Activated T-cell treated with anti-CD3 and anti-CD28 coated beads, Interleukin-2, amount 50 U/mL, for 24 hours (primary cell): ENCODE results near the gene GATM.
"Not testable (repeated sequence)": the region's sequence is repeated elsewhere in the genome, so short reads cannot be mapped to it uniquely, and the experiment has no call there.

Source experiments
- DNase-seq: peaks from one replicate; pipeline ENCODE4 v3.0.0-alpha.2; 2020
- H3K27ac Mint-ChIP-seq: 2 replicates; pipeline ENCODE4 v1.8.0; 2020; ENCODE audit warnings: mild to moderate bottlenecking, mixed read lengths
- H3K27me3 Mint-ChIP-seq: 2 replicates; pipeline ENCODE4 v1.8.0; 2020; ENCODE audit warnings: mixed read lengths
- H3K36me3 Mint-ChIP-seq: 2 replicates; pipeline ENCODE4 v1.8.0; 2020; ENCODE audit warnings: low read depth, mixed read lengths
- H3K4me1 Mint-ChIP-seq: 2 replicates; pipeline ENCODE4 v1.8.0; 2020; ENCODE audit warnings: low read depth, mixed read lengths
- H3K4me3 Mint-ChIP-seq: 2 replicates; pipeline ENCODE4 v1.8.0; 2020; ENCODE audit warnings: mild to moderate bottlenecking, moderate library complexity, mixed read lengths
- H3K9me3 Mint-ChIP-seq: 2 replicates; pipeline ENCODE4 v1.8.0; 2020; ENCODE audit warnings: mixed read lengths

GATM gene

DNA sequence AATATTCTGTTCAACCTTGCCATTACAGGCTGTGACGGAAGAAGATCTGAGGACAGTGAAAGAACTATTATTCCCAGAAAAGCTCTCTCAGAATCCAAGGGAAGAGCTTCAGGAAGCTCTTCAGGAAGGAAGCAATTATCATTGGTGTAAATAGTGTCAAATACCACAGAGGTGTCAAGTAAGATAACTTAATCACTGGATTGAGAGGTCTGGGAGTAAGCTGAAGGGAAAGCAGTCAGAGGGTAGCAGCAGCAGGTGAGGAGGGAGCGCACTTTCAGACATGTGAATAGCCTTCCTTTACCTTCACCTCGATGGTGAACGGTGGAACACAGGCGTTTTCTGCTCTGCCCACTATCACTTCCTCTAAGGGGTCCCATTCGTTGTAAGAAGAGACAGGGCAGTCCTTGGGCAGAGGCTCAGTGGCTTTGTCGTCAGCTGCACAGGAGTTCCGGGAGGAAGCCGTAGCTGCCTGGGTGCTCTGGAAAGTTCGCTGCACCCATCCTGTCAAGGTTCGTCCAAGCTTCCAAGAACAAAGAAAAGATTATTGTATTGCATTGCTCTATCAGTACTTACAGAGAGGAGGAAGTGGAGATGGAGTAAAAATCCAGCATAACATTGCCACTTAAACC, 1.9 kb downstream of the GATM start:
- H3K27me3 Mint-ChIP-seq = peaks cover 41% of the 10 kb centered on the region
- DNase-seq = no peak
- peaks cover 17% of the 10 kb centered on the region for H3K4me1 Mint-ChIP-seq
- no peaks in the 10 kb centered on the region for H3K36me3 Mint-ChIP-seq
- no peak overlapping the region for H3K27ac Mint-ChIP-seq
- no peaks in the 10 kb centered on the region for H3K9me3 Mint-ChIP-seq
- no peak overlapping the region for H3K4me3 Mint-ChIP-seq

DNA sequence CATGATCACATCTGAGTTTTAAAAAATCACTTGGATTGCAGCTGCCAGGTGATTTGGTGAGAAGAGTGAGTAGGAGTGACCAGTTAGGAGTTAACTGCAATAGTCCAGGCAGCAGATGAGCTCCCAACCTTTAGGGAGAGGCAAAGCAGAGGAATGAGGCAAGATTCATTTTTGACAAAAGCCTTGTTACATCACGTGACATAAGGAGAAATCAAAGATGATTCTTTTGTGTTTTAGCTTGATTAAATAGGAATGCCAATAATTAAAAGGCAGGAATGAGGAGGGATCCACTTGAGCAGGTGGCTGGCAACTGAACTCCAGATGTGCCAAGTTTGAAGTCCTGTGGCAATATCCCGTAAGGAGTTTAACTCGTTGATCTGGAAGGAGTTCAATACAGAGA, 2.5 kb downstream of the GATM start:
- Mint-ChIP-seq H3K4me1 (peaks cover 17% of the 10 kb centered on the region), H3K9me3 (no peaks in the 10 kb centered on the region), H3K36me3 (no peaks in the 10 kb centered on the region), H3K4me3 (no peak overlapping the region), H3K27ac (no peak overlapping the region), H3K27me3 (peaks cover 41% of the 10 kb centered on the region)
- DNase-seq = no peak

DNA sequence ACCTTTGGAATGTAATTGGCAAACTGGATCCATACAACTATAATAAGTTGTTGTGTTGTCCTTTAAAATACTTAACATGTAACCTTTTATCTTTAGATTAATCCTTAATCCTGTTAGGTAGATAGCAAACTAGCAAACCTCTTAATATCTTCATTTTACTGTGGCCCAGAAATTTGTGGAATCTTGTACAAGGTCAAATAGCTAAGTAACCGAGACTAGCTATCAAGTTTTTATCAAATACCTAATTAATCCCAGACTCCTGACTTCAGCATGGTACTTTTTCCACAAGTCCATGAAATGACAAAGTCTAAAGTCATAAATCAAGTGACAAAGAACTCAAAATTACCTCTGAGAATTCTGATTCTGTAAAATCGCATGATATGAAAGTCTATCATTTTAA, 4.4 kb downstream of the GATM start:
- no peaks in the 10 kb centered on the region for H3K36me3 Mint-ChIP-seq
- no peak overlapping the region for H3K27ac Mint-ChIP-seq
- DNase-seq = no peak
- H3K27me3 Mint-ChIP-seq = peaks cover 35% of the 10 kb centered on the region
- no peaks in the 10 kb centered on the region for H3K9me3 Mint-ChIP-seq
- H3K4me1 Mint-ChIP-seq = peaks cover 16% of the 10 kb centered on the region
- H3K4me3 Mint-ChIP-seq = no peak overlapping the region

DNA sequence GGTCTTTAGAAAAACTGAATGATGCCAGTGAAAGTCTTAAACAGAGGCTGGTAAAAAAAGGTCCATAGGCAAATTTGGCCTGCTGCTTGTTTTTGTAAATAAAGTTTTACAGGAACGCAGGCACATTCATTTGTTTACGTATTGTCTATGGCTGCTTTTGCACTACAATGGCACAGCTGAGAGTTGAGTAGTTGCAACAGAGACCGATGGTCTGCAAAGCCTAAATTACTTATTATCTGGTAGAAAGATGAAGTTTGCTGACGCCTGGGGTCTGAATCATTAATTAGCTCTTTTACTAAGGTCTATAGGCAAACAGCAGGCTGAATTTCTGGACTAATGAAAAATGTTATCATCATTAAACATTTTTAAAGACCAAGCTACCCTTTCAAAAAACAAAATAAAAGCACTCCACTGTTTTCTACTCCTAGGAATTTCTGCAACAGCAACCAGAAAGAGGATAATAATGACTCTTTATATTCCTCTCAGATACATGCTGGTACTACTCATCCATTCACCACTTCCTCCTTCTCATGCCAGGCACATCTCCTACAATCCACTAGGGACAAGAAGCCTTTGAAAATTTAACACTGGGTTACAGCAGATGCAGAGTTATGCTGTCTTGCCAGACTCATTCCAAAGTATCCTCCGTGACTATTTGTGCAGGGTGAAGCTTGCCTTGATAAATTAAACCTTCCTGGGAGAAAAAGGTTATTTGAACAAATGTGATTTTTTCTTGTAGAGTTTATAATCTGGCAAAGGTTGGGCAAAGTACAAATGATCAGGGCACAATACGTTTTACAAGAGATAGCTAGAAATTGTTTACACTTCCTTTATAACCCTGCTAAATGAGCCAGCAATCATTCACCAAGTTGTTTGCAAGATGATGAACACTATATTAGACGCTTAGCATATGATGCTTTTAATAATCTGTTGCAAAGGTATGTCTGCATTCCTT, 6.0 kb downstream of the GATM start:
- no peaks in the 10 kb centered on the region for H3K9me3 Mint-ChIP-seq
- no peaks in the 10 kb centered on the region for H3K36me3 Mint-ChIP-seq
- no peak overlapping the region for H3K4me3 Mint-ChIP-seq
- peaks cover 4% of the 10 kb centered on the region for H3K4me1 Mint-ChIP-seq
- peaks cover 23% of the 10 kb centered on the region for H3K27me3 Mint-ChIP-seq
- DNase-seq = no peak
- H3K27ac Mint-ChIP-seq = no peak overlapping the region

DNA sequence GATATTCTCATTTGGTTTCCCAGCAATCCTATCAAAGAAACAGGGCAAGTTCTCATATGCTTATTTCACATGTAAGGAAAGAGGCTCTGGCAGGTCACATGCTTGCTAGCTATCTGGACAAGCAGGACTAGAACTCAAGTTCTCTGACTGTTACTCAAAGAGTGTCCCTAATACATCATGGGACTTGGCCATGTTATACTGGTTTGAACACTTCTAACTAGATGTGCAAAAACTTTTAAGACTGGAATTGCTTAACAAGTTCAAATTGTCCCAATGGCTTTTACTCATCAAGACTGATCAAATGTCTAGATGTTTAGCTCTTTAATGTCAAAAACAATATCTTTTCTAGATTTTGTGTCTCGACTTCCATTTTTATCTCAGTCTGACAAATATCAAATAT, 6.8 kb downstream of the GATM start:
- H3K4me3 Mint-ChIP-seq = no peak overlapping the region

DNA sequence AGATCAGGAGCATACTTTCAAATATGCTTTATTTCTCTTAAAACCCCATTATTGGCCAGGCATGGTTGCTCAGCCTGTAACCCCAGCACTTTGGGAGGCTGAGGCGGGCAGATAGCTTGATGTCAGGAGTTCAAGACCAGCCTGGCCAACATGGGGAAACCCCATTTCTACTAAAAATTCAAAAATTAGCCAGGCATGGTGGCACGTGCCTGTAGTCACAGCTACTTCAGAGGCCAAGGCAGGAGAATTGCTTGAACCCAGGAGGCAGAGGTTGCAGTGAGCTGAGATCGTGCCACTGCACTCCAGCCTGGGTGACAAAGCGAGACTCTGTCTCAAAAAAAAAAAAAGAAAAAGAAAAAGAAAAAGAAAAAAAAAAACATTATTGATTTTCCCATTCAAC, 8.3 kb downstream of the GATM start:
- not testable (repeated sequence) for H3K9me3 Mint-ChIP-seq, H3K4me1 Mint-ChIP-seq, H3K27ac Mint-ChIP-seq, H3K4me3 Mint-ChIP-seq, H3K27me3 Mint-ChIP-seq, H3K36me3 Mint-ChIP-seq, DNase-seq

More for the DNA sequence above, 6.8 kb downstream of the GATM start:
- Mint-ChIP-seq H3K4me1 (no peaks in the 10 kb centered on the region), H3K27ac (no peak overlapping the region), H3K9me3 (no peaks in the 10 kb centered on the region), H3K27me3 (peaks cover 16% of the 10 kb centered on the region), H3K36me3 (no peaks in the 10 kb centered on the region)
- no peak for DNase-seq

DNA sequence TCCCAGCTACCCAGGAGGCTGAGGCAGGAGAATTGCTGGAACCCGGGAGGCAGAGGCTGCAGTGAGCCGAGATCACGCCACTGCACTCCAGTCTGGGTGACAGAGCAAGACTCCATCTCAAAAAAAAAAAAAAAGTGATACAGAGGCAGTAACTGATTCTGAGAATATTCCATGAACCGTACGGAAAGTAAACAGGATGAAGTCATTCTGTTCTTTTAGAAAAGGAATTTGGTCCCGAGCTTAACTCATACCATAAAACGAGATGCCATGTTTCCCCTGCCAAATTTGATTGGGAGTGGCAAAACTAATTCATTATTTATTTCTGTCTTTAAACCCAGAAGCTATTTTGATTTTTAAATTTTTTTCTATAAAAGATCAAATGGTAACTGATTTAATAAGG, 11.1 kb downstream of the GATM start:
- H3K4me1 Mint-ChIP-seq, H3K9me3 Mint-ChIP-seq, DNase-seq, H3K27me3 Mint-ChIP-seq, H3K36me3 Mint-ChIP-seq, H3K27ac Mint-ChIP-seq, H3K4me3 Mint-ChIP-seq: not testable (repeated sequence)

DNA sequence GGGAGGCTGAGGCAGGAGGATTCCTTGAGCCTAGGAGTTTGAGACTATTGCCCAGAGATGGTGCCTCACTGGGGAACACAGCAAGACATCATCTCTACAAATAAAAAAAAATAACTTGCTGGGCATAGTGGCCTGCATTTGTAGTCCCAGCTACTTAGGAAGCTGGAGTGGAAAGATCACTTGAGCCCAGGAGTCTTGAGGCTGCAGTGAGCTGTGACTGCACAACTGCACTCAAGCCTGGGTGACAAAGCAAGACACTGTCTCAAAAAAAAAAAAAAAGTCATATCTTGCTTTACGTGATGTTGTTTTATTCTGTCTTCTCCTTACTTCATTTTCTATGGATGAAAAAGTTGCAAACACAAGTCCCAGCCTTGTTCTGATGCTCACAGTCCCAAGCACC, 14.1 kb downstream of the GATM start:
- Mint-ChIP-seq H3K27me3 (no peaks in the 10 kb centered on the region), H3K27ac (no peak overlapping the region), H3K9me3 (no peaks in the 10 kb centered on the region), H3K4me1 (no peaks in the 10 kb centered on the region), H3K36me3 (peaks cover 6% of the 10 kb centered on the region), H3K4me3 (no peak overlapping the region)
- DNase-seq = no peak

DNA sequence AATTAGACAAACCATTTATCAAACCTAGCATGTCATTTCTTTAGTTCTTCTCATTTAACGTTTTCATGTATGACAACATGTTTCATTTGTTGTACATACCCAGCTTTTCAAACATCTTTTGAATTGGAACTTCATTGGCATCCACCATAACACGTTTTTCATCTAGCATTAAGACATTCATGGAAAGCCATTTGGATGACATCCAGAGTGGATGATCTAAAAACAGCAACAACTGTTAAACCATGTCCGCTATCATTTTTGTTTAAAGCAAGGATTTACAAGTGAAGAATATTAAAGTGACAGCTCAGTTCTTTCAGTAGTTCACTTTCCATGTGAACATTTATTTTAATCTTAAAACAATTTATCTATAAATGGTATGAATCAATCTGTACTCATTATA, 14.5 kb downstream of the GATM start:
- Mint-ChIP-seq H3K27ac (no peak overlapping the region), H3K36me3 (peaks cover 6% of the 10 kb centered on the region), H3K9me3 (no peaks in the 10 kb centered on the region), H3K4me3 (no peak overlapping the region), H3K4me1 (no peaks in the 10 kb centered on the region), H3K27me3 (no peaks in the 10 kb centered on the region)
- DNase-seq = no peak

DNA sequence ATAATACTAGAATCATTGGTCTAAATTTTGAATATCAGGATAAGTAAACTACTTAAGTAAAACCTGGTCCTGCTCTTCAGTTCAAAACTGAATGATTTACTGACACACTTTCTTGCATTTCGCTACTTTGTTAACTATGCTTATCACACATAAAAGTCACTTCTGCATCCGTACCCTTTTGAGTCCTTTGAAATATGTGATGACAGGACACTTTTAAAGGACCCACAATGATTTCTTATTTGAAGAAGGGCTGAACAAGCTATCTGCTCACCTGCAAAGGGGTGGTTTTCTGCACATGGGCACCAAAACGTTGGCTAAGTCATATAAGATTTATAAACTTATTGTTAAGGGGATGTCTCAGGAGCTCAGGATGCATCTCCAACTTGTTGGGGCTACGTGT, 15.0 kb downstream of the GATM start:
- H3K4me1 Mint-ChIP-seq = no peaks in the 10 kb centered on the region
- H3K36me3 Mint-ChIP-seq = peaks cover 6% of the 10 kb centered on the region
- H3K27ac Mint-ChIP-seq = no peak overlapping the region
- H3K27me3 Mint-ChIP-seq = no peaks in the 10 kb centered on the region
- DNase-seq = no peak
- no peaks in the 10 kb centered on the region for H3K9me3 Mint-ChIP-seq
- H3K4me3 Mint-ChIP-seq = no peak overlapping the region

DNA sequence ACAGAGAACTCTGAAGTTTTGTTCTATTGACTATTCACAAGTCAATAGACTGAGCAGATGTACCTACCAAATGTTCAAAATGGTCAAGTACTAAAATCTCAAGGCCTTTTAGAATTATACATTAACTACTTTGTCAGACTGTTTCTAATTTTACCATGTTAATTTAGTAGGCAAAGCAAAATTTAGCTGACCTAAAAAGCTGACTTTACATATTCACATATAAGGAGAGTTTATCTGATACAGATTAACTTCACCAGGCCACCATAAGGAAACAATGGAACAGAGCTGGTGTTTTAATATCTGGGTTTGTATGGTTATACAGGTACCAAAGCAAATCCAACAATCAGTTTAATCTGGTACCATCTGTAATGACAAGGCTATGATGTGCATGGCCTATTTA, 15.9 kb downstream of the GATM start:
- Mint-ChIP-seq H3K27me3 (no peaks in the 10 kb centered on the region), H3K36me3 (peaks cover 6% of the 10 kb centered on the region), H3K4me1 (no peaks in the 10 kb centered on the region), H3K27ac (no peak overlapping the region), H3K4me3 (no peak overlapping the region), H3K9me3 (no peaks in the 10 kb centered on the region)
- DNase-seq = no peak

DNA sequence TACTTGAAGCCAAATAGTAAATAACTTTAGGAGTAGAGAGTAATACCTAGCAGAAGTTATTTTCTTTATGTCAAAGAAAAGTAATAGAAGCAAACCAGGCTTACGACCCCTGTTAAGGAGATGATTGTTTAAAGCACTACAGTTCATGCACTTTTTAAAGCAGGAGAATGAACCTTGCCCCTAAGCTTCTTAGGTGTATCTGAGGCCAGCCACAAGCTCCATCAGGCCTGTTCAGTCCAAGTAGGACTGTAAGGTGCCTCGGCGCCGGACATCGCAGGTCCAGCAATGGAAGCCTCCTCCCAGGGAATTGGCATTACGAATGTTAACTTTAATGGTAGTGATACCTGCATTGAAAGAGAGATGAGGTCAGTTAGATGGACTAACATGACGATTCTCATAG, 16.5 kb downstream of the GATM start:
- DNase-seq = no peak
- peaks cover 6% of the 10 kb centered on the region for H3K36me3 Mint-ChIP-seq
- H3K27me3 Mint-ChIP-seq = no peaks in the 10 kb centered on the region
- no peak overlapping the region for H3K4me3 Mint-ChIP-seq
- H3K4me1 Mint-ChIP-seq = no peaks in the 10 kb centered on the region
- no peaks in the 10 kb centered on the region for H3K9me3 Mint-ChIP-seq
- no peak overlapping the region for H3K27ac Mint-ChIP-seq

DNA sequence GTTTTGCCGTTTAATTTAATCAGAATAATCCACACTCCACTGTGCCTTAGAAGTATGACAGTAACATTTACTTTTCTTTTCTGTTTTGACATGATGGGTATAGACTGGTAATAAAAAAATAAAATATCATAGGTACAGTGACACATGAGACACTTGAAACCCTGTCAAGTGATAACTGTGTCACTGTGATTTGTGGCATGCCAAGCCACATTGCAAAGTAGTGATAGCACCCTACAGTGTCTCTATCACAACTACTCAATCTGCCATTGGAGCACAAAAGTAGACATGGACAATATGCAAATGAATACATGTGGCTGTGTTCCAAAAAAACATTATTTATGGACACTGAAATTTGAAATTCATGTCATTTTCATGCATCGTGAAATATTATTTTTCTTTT, 22.5 kb downstream of the GATM start:
- Mint-ChIP-seq H3K27me3 (no peaks in the 10 kb centered on the region), H3K9me3 (no peaks in the 10 kb centered on the region), H3K27ac (no peak overlapping the region), H3K36me3 (no peaks in the 10 kb centered on the region), H3K4me1 (no peaks in the 10 kb centered on the region), H3K4me3 (no peak overlapping the region)
- no peak for DNase-seq

DNA sequence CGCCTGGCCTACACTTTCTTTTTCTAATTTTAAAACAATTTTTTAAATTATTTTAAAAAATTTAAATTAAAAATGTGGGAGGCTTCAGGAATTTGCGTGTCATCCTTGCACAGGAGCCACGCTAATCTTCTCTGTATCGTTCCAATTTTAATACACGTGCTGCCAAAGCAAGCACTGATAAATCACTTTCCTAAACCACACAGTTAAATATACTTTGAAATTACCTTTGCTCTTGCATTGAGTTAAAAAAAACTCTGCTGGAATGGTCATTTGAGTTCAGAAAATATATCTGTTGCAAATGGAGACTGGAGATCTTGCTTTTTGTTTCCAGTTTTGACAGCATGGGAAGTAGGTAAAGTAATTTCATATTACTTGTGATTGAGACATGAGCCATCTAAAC, 23.6 kb downstream of the GATM start:
- H3K4me3 Mint-ChIP-seq = no peak overlapping the region
- H3K4me1 Mint-ChIP-seq = no peaks in the 10 kb centered on the region
- H3K27me3 Mint-ChIP-seq = peaks cover 2% of the 10 kb centered on the region
- H3K27ac Mint-ChIP-seq = no peak overlapping the region
- no peaks in the 10 kb centered on the region for H3K36me3 Mint-ChIP-seq
- no peaks in the 10 kb centered on the region for H3K9me3 Mint-ChIP-seq
- no peak for DNase-seq

DNA sequence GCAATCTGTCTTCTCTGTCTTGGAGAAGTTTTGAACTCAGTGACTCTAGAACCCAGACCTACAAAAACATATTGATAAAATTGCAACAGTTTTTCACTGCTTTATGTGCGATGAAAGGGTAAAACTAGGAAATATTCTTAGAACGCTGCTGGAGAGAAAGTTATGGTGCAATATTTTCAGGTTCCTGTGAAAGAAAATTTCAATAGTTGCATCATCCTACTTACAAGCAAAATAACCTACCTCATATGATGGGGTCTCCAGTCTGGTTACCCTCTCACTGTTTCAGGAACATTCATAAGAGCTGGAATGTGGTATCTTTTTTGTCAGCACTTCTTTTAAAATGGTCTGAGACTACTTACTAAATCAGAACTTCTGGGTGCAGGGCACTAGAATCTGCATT, 27.1 kb downstream of the GATM start:
- H3K27ac Mint-ChIP-seq = no peak overlapping the region
- no peak overlapping the region for H3K4me3 Mint-ChIP-seq
- no peaks in the 10 kb centered on the region for H3K4me1 Mint-ChIP-seq
- no peak for DNase-seq
- no peaks in the 10 kb centered on the region for H3K9me3 Mint-ChIP-seq
- no peaks in the 10 kb centered on the region for H3K36me3 Mint-ChIP-seq
- peaks cover 30% of the 10 kb centered on the region for H3K27me3 Mint-ChIP-seq
